ENCODE data around the gene SFTPB.
"Not testable (repeated sequence)": the region's sequence is repeated elsewhere in the genome, so short reads cannot be mapped to it uniquely, and the experiment has no call there.

SFTPB gene

GRCh38 chr2:85653996-85654395 is 14.0 kb downstream of the SFTPB start:
- DNase-seq (ENCODE audit: low spot score), result no peak

- DNase-seq (ENCODE audit: low spot score), result no peak
These were observed 15.9 kb downstream of the SFTPB start for GRCh38 chr2:85652056-85652455.

GRCh38 chr2:85651097-85651496 is 16.9 kb downstream of the SFTPB start:
- no peak for DNase-seq (ENCODE audit: low spot score)

GRCh38 chr2:85650456-85650855 is 17.5 kb downstream of the SFTPB start:
- no peak for DNase-seq (ENCODE audit: low spot score)

- DNase-seq (ENCODE audit: low spot score), result no peak
These were observed 18.5 kb downstream of the SFTPB start for GRCh38 chr2:85649201-85650190.

GRCh38 chr2:85648619-85649018 is 19.4 kb downstream of the SFTPB start:
- DNase-seq (ENCODE audit: low spot score), result peak; percentile 31

- no peak for DNase-seq (ENCODE audit: low spot score)
These were observed 20.0 kb downstream of the SFTPB start for GRCh38 chr2:85647823-85648526.

- no peak for DNase-seq (ENCODE audit: low spot score)
These were observed 21.8 kb downstream of the SFTPB start for GRCh38 chr2:85646166-85646565.

GRCh38 chr2:85644909-85645308 is 23.1 kb downstream of the SFTPB start:
- no peak for DNase-seq (ENCODE audit: low spot score)

- no peak for DNase-seq (ENCODE audit: low spot score)
These were observed 25.3 kb downstream of the SFTPB start for GRCh38 chr2:85642725-85643124.

GRCh38 chr2:85635636-85636035 is 32.4 kb downstream of the SFTPB start:
- no peak for DNase-seq (ENCODE audit: low spot score)

- no peak for DNase-seq (ENCODE audit: low spot score)
These were observed 33.0 kb downstream of the SFTPB start for GRCh38 chr2:85635011-85635410.

GRCh38 chr2:85631316-85631715 is 36.7 kb downstream of the SFTPB start:
- DNase-seq (ENCODE audit: low spot score), result no peak

GRCh38 chr2:85628658-85629057 is 39.3 kb downstream of the SFTPB start:
- DNase-seq (ENCODE audit: low spot score), result no peak

GRCh38 chr2:85623991-85624390 is 44.0 kb downstream of the SFTPB start:
- no peak for DNase-seq (ENCODE audit: low spot score)

GRCh38 chr2:85621338-85621737 is 46.7 kb downstream of the SFTPB start:
- no peak for DNase-seq (ENCODE audit: low spot score)

- DNase-seq (ENCODE audit: low spot score), result no peak
These were observed 48.4 kb downstream of the SFTPB start for GRCh38 chr2:85619617-85620016.

- DNase-seq (ENCODE audit: low spot score), result not testable (repeated sequence)
These were observed 50.3 kb downstream of the SFTPB start for GRCh38 chr2:85617723-85618122.

- no peak for DNase-seq (ENCODE audit: low spot score)
These were observed 52.6 kb downstream of the SFTPB start for GRCh38 chr2:85615413-85615728.

GRCh38 chr2:85614757-85615156 is 53.2 kb downstream of the SFTPB start:
- not testable (repeated sequence) for DNase-seq (ENCODE audit: low spot score)

- no peak for DNase-seq (ENCODE audit: low spot score)
These were observed 54.1 kb downstream of the SFTPB start for GRCh38 chr2:85613717-85614515.

Measured in RKO (cell line).